ENCODE measurements around the gene MAST2. TPM values are rescaled to one million over a fixed set of nuclear protein-coding genes. Genes with fewer than 3 reads are reported as not detected.

The MAST2 gene
- total and polyA plus RNA-seq, 2 of the 4 experiments (the other 2 are of a cell fraction), result 14.2 to 41.0 TPM

DNA sequence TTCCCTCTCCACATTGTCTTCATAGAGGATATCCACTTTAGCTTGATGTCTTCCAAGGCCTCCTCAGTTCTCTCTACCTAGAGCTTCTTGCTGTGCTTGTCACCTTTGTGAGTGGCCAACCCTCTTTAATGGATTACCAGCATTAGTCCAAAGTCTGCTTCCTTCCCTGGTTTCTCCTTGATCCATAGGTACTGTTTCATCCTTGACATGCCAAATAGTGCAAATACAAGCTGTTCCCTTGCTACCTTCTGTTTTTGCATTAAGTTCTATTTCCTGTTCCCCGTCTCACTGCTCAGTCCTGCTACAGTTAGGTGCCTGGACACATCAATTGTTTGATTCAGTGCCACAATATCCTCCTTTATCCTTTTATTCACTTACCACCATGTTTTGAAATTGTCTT, 19.2 kb downstream of the MAST2 start:
- no peak overlapping the region for H3K27ac ChIP-seq (ENCODE audit: insufficient read depth, low read length)
- peaks cover 26 to 39% of the 10 kb centered on the region in 2 experiments for H3K79me1 ChIP-seq (ENCODE audit: low read depth in 1 of 2, low read length in 2 of 2)
- H3K4me2 ChIP-seq (ENCODE audit: low read depth, low read length), result no peak overlapping the region
- no peak overlapping the region for H3K18ac ChIP-seq (ENCODE audit: low read depth, low read length)
- no peak overlapping the region for H4K91ac ChIP-seq (ENCODE audit: insufficient read depth, low read depth, low read length)
- H3K27me3 ChIP-seq (ENCODE audit: control insufficient read depth, insufficient read depth, low read length), result no peaks in the 10 kb centered on the region
- H2BK5ac ChIP-seq (ENCODE audit: low read depth, low read length, poor library complexity, severe bottlenecking), result no peak overlapping the region
- intact Hi-C loops (cut with micrococcal nuclease) (no loop called here), in situ Hi-C loops (cut with MboI; ENCODE audit: low sequenced_read_pairs) (no loop called here), dilution Hi-C loops (cut with HindIII; ENCODE audit: low sequenced_read_pairs, unreplicated experiment) (no loop called here)
- H3K4me1 ChIP-seq (ENCODE audit: control insufficient read depth, insufficient read depth, low read length), result no peaks in the 10 kb centered on the region
- CTCF ChIA-PET, result no interaction called here
- no peak overlapping the region for H3K4me3 ChIP-seq (ENCODE audit: insufficient read depth, low read depth, low read length)
- H3K9me3 ChIP-seq (ENCODE audit: control insufficient read depth, insufficient read depth, low read length), result peaks cover 3% of the 10 kb centered on the region
- no peak overlapping the region for H3K14ac ChIP-seq (replicated peaks; ENCODE audit: low read depth, low read length)
- WGBS, 2 experiments (ENCODE audit: extremely low coverage in 2 of 2, insufficient read length in 1 of 2), result 100% methylated on average over 1 of the region's 1 CpG; no CpG with 5 or more reads in 1 of the 2 experiments
- no peak overlapping the region for H2BK15ac ChIP-seq (ENCODE audit: low read depth, low read length)
- no TSS peak for BruUV-seq (replicated peaks)
- no peak overlapping the region for H2AK9ac ChIP-seq (replicated peaks; ENCODE audit: low read depth, low read length, poor library complexity)
- no peak overlapping the region for H3K56ac ChIP-seq (ENCODE audit: extremely low read depth, insufficient read depth, low read length)
- no peak overlapping the region for H4K8ac ChIP-seq (ENCODE audit: low read depth in 2 of 2, low read length in 2 of 2)
- no peak overlapping the region for H4K5ac ChIP-seq (ENCODE audit: low read depth, low read length)
- H3K23ac ChIP-seq (ENCODE audit: low read depth, low read length), result no peak overlapping the region
- H2BK120ac ChIP-seq (ENCODE audit: low read depth, low read length), result no peak overlapping the region
- H2AFZ ChIP-seq (replicated peaks; ENCODE audit: low read length, poor library complexity), result no peak overlapping the region
- POLR2A ChIA-PET (ENCODE audit: unreplicated experiment), result no interaction called here
- no peaks in the 10 kb centered on the region for H3K9me1 ChIP-seq (ENCODE audit: insufficient read depth, low read length)
- H3K9ac ChIP-seq (ENCODE audit: low read depth, low read length), result no peak overlapping the region
- H3K36me3 ChIP-seq (ENCODE audit: control insufficient read depth, insufficient read depth, low read length), result no peaks in the 10 kb centered on the region
- H3K4ac ChIP-seq (ENCODE audit: low read depth, low read length), result no peak overlapping the region
- no peak for TF ChIP-seq MAFK (IDR thresholded peaks at IDR 0.05; ENCODE audit: low read depth, low read length)
- TF ChIP-seq CHD1 (IDR thresholded peaks at IDR 0.05; ENCODE audit: low read depth, low read length), result no peak
- TF ChIP-seq, protein P1, sequence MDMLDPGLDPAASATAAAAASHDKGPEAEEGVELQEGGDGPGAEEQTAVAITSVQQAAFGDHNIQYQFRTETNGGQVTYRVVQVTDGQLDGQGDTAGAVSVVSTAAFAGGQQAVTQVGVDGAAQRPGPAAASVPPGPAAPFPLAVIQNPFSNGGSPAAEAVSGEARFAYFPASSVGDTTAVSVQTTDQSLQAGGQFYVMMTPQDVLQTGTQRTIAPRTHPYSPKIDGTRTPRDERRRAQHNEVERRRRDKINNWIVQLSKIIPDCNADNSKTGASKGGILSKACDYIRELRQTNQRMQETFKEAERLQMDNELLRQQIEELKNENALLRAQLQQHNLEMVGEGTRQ (IDR thresholded peaks at IDR 0.05; ENCODE audit: low read depth, low read length), result no peak
- no peak for TF ChIP-seq SMC3 (IDR thresholded peaks at IDR 0.05; ENCODE audit: low read depth, low read length)
- TF ChIP-seq, protein P2, sequence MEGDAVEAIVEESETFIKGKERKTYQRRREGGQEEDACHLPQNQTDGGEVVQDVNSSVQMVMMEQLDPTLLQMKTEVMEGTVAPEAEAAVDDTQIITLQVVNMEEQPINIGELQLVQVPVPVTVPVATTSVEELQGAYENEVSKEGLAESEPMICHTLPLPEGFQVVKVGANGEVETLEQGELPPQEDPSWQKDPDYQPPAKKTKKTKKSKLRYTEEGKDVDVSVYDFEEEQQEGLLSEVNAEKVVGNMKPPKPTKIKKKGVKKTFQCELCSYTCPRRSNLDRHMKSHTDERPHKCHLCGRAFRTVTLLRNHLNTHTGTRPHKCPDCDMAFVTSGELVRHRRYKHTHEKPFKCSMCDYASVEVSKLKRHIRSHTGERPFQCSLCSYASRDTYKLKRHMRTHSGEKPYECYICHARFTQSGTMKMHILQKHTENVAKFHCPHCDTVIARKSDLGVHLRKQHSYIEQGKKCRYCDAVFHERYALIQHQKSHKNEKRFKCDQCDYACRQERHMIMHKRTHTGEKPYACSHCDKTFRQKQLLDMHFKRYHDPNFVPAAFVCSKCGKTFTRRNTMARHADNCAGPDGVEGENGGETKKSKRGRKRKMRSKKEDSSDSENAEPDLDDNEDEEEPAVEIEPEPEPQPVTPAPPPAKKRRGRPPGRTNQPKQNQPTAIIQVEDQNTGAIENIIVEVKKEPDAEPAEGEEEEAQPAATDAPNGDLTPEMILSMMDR (conservative IDR thresholded peaks at IDR 0.05; ENCODE audit: low read depth, low read length), result no peak
- TF ChIP-seq MXI1 (IDR thresholded peaks at IDR 0.05; ENCODE audit: borderline replicate concordance, low read depth, low read length), result no peak
- TF ChIP-seq RAD21 (IDR thresholded peaks at IDR 0.05; ENCODE audit: low read length), result no peak
- TF ChIP-seq FOS (IDR thresholded peaks at IDR 0.05; ENCODE audit: low read depth, low read length), result no peak
- TF ChIP-seq RFX5 (IDR thresholded peaks at IDR 0.05; ENCODE audit: low read depth, low read length), result no peak
- TF ChIP-seq MAZ (IDR thresholded peaks at IDR 0.05; ENCODE audit: borderline replicate concordance, low read depth, low read length), result no peak
- TF ChIP-seq NFE2L2 (IDR thresholded peaks at IDR 0.05; ENCODE audit: low read depth, low read length), result no peak
- TF ChIP-seq POLR2A (IDR thresholded peaks at IDR 0.05; ENCODE audit: low read depth, low read length), result no peak
- no peak for TF ChIP-seq BHLHE40 (IDR thresholded peaks at IDR 0.05; ENCODE audit: low read depth, low read length)
- TF ChIP-seq, protein P3, sequence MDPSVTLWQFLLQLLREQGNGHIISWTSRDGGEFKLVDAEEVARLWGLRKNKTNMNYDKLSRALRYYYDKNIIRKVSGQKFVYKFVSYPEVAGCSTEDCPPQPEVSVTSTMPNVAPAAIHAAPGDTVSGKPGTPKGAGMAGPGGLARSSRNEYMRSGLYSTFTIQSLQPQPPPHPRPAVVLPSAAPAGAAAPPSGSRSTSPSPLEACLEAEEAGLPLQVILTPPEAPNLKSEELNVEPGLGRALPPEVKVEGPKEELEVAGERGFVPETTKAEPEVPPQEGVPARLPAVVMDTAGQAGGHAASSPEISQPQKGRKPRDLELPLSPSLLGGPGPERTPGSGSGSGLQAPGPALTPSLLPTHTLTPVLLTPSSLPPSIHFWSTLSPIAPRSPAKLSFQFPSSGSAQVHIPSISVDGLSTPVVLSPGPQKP (IDR thresholded peaks at IDR 0.05; ENCODE audit: borderline replicate concordance, low read depth, low read length), result no peak
- TF ChIP-seq RCOR1 (IDR thresholded peaks at IDR 0.05; ENCODE audit: insufficient replicate concordance, low read length), result no peak
- no peak for TF ChIP-seq CEBPB (IDR thresholded peaks at IDR 0.05; ENCODE audit: low read depth, low read length)
- no peak for DNase-seq
- no peak overlapping the region for H2BK20ac ChIP-seq (ENCODE audit: low read depth, low read length)
- H2AK5ac ChIP-seq (ENCODE audit: low read depth, low read length), result no peak overlapping the region
- ATAC-seq (ENCODE audit: low read depth), result no peak
- peaks cover 8% of the 10 kb centered on the region for H4K20me1 ChIP-seq (ENCODE audit: insufficient read depth, low read length)

Measured in IMR-90 (cell line).